Measurements from ENCODE around the gene MEX3A.
"Not testable (repeated sequence)": the region's sequence is repeated elsewhere in the genome, so short reads cannot be mapped to it uniquely, and the experiment has no call there.

MEX3A gene

DNA sequence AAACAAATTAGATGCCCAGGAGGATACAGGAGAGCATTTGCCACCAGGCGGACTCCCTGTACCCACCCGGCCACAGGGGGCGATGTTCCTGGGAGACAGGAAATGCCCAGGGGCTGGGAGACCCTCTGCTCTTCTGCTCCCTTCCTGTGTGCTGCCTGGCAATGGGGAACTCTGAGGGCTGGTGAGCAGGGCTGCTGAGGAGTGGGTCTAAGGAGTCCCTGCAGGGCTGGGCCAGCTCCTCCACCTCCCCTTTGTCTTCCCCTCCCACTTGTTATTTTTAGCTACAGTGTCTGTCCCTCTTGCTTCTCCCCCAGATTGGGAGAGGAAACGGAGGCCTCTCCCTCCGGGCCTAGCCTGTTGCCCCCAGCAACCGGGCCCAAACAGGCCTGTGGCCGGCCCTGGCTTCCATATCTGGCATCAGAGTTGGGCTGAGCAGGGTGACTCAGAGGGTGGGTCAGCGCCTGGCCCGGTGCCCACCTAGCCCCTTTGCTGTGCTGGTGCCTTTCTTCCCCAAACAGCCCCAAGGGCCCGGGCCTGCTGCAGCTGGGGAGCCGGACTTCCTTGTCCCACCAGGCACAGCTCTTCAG lies 43.9 kb upstream of the MEX3A start:
- peak overlapping the region; percentile 59 for H3K4me3 ChIP-seq
- peak overlapping the region; percentile 80 for H3K27ac ChIP-seq
- peak overlapping the region; percentile 55 for H3K9ac ChIP-seq (ENCODE audit: insufficient read length)
- TF ChIP-seq POLR2AphosphoS5 (IDR thresholded peaks at IDR 0.05; ENCODE audit: borderline replicate concordance, low read depth, low read length) (no peak), EZH2 (IDR thresholded peaks at IDR 0.05) (no peak), FOXP2 (optimal IDR thresholded peaks at IDR 0.05; ENCODE audit: control extremely low read depth, extremely low read length, insufficient read depth) (no peak)
- H3K36me3 ChIP-seq (ENCODE audit: insufficient read depth, low read length) = peaks cover 6% of the 10 kb centered on the region
- no peaks in the 10 kb centered on the region for H3K9me3 ChIP-seq (ENCODE audit: low read depth, low read length)
- DNase-seq (ENCODE audit: low read depth, low spot score) = no peak

GRCh38 chr1:156125544-156125943 lies 43.3 kb upstream of the MEX3A start:
- not testable (repeated sequence) for H3K27ac ChIP-seq; DNase-seq (ENCODE audit: low read depth, low spot score); H3K9ac ChIP-seq (ENCODE audit: insufficient read length); H3K36me3 ChIP-seq (ENCODE audit: insufficient read depth, low read length); H3K4me3 ChIP-seq; H3K9me3 ChIP-seq (ENCODE audit: low read depth, low read length)

DNA sequence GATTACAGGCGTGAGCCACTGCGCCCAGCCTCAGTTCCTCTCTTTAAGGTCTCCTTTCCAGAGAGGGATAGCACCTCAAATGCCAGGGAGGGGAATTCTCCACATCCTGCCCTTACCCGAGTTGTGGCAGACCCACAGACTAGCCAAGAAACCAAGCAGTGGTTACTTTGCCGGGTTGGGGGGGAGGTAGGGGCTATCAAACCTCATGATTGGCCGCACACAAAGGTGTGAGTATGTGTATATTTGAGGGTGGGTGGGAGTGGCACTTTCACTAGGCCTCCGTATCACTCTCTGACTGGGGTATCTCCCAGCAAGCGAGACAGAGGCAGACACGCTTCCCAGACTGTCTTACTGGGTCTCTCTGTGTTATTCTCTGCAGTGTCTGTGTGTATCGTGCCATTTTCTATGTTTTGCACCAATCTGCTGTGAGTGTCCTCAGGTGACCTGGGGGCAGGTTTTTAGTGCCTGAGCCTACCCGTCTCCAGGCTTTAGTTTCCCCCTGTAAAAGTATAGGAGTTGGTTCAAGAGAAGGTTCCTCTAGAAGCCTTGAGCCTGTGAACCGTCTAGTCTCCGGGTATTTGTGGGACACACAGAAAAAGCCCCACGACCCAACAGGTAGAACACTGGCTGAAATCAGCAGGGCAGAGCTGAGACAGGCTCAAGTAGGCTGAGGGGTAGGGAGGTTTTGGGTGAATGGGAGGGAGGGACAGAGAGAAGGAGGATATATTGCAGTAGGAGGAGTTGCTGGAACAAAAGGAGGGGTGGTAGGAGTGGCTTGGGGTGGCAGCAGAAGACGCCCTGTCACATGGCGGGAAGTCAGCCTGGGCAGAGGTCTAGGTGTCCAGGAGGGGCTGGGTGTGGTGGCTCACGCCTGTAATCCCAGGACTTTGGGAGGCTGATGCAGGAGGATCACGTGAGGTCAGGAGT lies 42.6 kb upstream of the MEX3A start:
- Histone ChIP-seq H3K4me3 (peak overlapping the region; percentile 36), H3K36me3 (ENCODE audit: insufficient read depth, low read length) (0 out of 2 replicates have a peak, but pooled peaks cover 3% of the 10 kb centered on the region), H3K9me3 (ENCODE audit: low read depth, low read length) (no peaks in the 10 kb centered on the region), H3K27ac (peak overlapping the region; percentile 88), H3K9ac (ENCODE audit: insufficient read length) (peak overlapping the region; percentile 25)
- TF ChIP-seq FOXP2 (optimal IDR thresholded peaks at IDR 0.05; ENCODE audit: control extremely low read depth, extremely low read length, insufficient read depth) (no peak), POLR2AphosphoS5 (IDR thresholded peaks at IDR 0.05; ENCODE audit: borderline replicate concordance, low read depth, low read length) (no peak; the same call in 1 of the 2 replicates), EZH2 (IDR thresholded peaks at IDR 0.05) (no peak)
- no peak for DNase-seq (ENCODE audit: low read depth, low spot score)

GRCh38 chr1:156123356-156124196 lies 41.3 kb upstream of the MEX3A start:
- no peak for TF ChIP-seq FOXP2 (optimal IDR thresholded peaks at IDR 0.05; ENCODE audit: control extremely low read depth, extremely low read length, insufficient read depth)
- 0 out of 2 replicates have a peak, but pooled peaks have one; percentile 22 for TF ChIP-seq POLR2AphosphoS5 (IDR thresholded peaks at IDR 0.05; ENCODE audit: borderline replicate concordance, low read depth, low read length)
- Histone ChIP-seq H3K9ac (ENCODE audit: insufficient read length) (peak overlapping the region; percentile 60), H3K36me3 (ENCODE audit: insufficient read depth, low read length) (0 out of 2 replicates have a peak, but pooled peaks cover 5% of the 10 kb centered on the region), H3K27ac (peak overlapping the region; percentile 86), H3K9me3 (ENCODE audit: low read depth, low read length) (no peaks in the 10 kb centered on the region), H3K4me3 (peak overlapping the region; percentile 63)
- no peak for DNase-seq (ENCODE audit: low read depth, low spot score)

DNA sequence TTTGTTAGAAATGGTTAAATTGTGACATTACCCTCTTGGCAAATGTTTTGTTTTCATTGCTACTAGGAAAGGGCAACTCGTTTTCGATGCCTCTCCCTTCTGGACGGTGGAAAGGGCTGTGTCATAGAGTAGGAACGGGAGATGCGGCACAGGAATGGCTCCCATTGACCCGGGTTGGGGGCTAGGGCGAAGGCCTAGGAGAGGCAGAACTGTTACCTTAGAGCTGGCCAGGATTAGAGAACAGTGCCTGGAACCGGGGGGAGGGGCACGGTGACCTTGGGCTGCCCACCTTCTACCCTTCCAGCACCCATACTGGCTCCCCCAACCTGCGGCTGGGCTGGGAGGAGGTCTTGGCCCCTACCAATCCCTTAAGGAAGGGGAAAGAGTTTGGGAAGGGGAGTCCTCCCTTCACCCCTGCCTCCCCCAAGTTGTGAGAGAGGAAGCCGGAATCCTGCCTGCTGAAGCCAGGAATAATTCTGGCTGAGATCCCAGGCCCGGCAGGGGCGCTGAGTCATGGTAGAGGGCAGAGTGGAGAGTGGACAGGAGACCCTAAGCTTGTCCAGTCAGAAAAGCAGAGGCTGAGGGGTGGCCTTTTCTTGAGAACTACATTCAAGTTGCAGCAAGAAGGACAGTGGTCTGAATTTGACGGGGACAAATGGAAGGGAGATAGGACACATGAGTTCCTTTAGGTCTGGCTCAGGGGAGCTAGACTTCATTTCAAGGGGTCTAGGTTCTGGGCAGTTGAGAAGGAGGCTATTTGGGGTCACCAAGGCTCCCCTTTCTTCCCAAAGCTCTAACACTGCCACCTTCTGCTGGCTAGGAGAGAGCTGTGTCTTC lies 40.5 kb upstream of the MEX3A start:
- Histone ChIP-seq H3K9ac (ENCODE audit: insufficient read length) (peak overlapping the region; percentile 60), H3K36me3 (ENCODE audit: insufficient read depth, low read length) (0 out of 2 replicates have a peak, but pooled peaks cover 5% of the 10 kb centered on the region), H3K9me3 (ENCODE audit: low read depth, low read length) (no peaks in the 10 kb centered on the region), H3K4me3 (peak overlapping the region; percentile 63), H3K27ac (peak overlapping the region; percentile 86)
- DNase-seq (ENCODE audit: low read depth, low spot score) = no peak
- TF ChIP-seq FOXP2 (optimal IDR thresholded peaks at IDR 0.05; ENCODE audit: control extremely low read depth, extremely low read length, insufficient read depth) (no peak), EZH2 (IDR thresholded peaks at IDR 0.05) (no peak), POLR2AphosphoS5 (IDR thresholded peaks at IDR 0.05; ENCODE audit: borderline replicate concordance, low read depth, low read length) (no peak)

DNA sequence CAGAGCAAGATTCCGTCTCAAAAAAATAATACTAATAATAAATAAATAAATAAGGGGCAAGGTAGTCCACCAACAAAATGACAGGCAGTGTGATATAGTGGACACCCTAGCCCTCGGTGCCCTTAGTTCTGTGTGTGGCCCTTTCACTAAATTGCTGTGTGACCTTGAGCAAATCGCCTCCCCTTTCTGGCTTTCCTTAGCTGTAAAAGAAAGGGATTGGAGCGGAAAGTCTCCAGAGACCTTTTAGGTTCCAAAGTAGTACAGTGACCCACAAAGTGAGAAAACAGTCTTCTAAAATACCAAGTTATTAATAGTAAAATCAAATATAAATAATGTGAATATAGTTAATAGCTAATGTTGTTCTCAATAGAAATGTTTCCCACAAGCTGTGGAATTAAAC lies 39.8 kb upstream of the MEX3A start:
- TF ChIP-seq EZH2 (IDR thresholded peaks at IDR 0.05) = no peak
- no peak for TF ChIP-seq FOXP2 (optimal IDR thresholded peaks at IDR 0.05; ENCODE audit: control extremely low read depth, extremely low read length, insufficient read depth)
- TF ChIP-seq POLR2AphosphoS5 (IDR thresholded peaks at IDR 0.05; ENCODE audit: borderline replicate concordance, low read depth, low read length) = no peak
- Histone ChIP-seq H3K36me3 (ENCODE audit: insufficient read depth, low read length) (0 out of 2 replicates have a peak, but pooled peaks cover 5% of the 10 kb centered on the region), H3K27ac (peak overlapping the region; percentile 86), H3K4me3 (no peak overlapping the region), H3K9me3 (ENCODE audit: low read depth, low read length) (no peaks in the 10 kb centered on the region), H3K9ac (ENCODE audit: insufficient read length) (peak overlapping the region; percentile 60)
- DNase-seq (ENCODE audit: low read depth, low spot score) = no peak

GRCh38 chr1:156121457-156121856 lies 39.2 kb upstream of the MEX3A start:
- H3K9ac ChIP-seq (ENCODE audit: insufficient read length) = no peak overlapping the region
- H3K9me3 ChIP-seq (ENCODE audit: low read depth, low read length) = no peaks in the 10 kb centered on the region
- peak overlapping the region; percentile 86; the same call in 1 of the 2 replicates for H3K27ac ChIP-seq
- DNase-seq (ENCODE audit: low read depth, low spot score) = no peak
- 0 out of 2 replicates have a peak, but pooled peaks cover 5% of the 10 kb centered on the region for H3K36me3 ChIP-seq (ENCODE audit: insufficient read depth, low read length)
- H3K4me3 ChIP-seq = no peak overlapping the region
- no peak for TF ChIP-seq POLR2AphosphoS5 (IDR thresholded peaks at IDR 0.05; ENCODE audit: borderline replicate concordance, low read depth, low read length)
- TF ChIP-seq EZH2 (IDR thresholded peaks at IDR 0.05) = no peak
- no peak for TF ChIP-seq FOXP2 (optimal IDR thresholded peaks at IDR 0.05; ENCODE audit: control extremely low read depth, extremely low read length, insufficient read depth)

GRCh38 chr1:156121005-156121404 lies 38.7 kb upstream of the MEX3A start:
- not testable (repeated sequence) for H3K4me3 ChIP-seq; H3K9me3 ChIP-seq (ENCODE audit: low read depth, low read length); H3K36me3 ChIP-seq (ENCODE audit: insufficient read depth, low read length); DNase-seq (ENCODE audit: low read depth, low spot score); H3K9ac ChIP-seq (ENCODE audit: insufficient read length)
- H3K27ac ChIP-seq = peak overlapping the region; percentile 10; the same call in 1 of the 2 replicates

Measured in SK-N-MC (cell line).